ENCODE results near the gene JAM3. TPM values are rescaled to one million over a fixed set of nuclear protein-coding genes. Genes with fewer than 3 reads are reported as not detected.

The JAM3 gene
- total and polyA plus RNA-seq, 2 of the 13 experiments (the other 11 are each of a cell fraction or from before 2014, with no cell fraction given) = 0.98 to 2.8 TPM

DNA sequence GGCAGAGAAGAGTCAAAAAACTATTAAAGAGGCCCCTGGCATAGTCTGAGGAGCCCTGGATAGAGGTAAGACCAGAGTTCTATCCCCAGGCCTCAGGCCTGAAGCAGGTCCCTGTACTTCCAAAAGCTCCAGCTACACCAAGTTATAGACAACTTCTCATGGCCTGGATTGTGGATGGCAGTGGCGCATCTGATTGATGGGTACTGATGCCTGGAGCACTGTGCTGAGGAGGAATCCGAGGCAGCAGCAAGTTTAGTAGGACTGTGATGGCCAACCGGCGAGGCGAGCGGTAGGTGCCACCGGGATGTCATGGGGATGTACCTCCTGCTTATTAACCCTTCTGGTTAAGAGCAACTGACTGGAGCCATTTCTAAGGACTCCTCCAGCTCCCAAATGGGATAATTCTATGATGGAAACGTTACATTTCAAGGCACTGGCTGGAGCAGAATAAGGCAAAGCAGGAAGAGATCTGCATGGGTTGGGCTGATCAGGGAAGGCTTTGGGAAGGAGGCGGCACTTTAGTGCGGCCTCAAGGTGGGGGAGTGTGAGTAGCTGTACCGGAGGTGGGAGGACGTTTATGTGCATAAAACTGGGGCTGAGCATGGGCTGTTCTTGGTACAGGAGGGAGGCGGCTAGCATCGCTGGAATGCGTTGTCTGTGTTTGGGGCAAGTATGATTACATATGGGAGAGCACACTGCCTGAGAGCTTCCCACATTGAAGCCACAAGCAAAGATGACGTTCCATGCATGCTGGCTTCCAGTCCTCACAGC, 24.2 kb upstream of the JAM3 start:
- in situ Hi-C loops (cut with HindIII; ENCODE audit: extremely low pct_ligation_motif_present, low pct_unique_long_range_greater_than_20kb) (loop anchor here (5.0 kb wide), 1 partner anchor 98 kb away; no protein-coding TSS in a partner anchor), intact Hi-C loops (cut with micrococcal nuclease; ENCODE audit: unreplicated experiment) (no loop called here)
- CTCF ChIA-PET (ENCODE audit: low intra/inter-chr PET ratio, low total read pairs) = no interaction called here
- Histone ChIP-seq H3K27me3 (ENCODE audit: control insufficient read depth in 1 of 2, insufficient read depth in 2 of 2, low read length in 2 of 2) (peaks cover 26 to 72% of the 10 kb centered on the region in 2 experiments), H4K20me1 (ENCODE audit: insufficient read depth, low read length) (no peaks in the 10 kb centered on the region), H3K9ac (ENCODE audit: insufficient read depth, low read depth, low read length) (no peak overlapping the region), H3K4me1 (ENCODE audit: insufficient read depth, low read length) (no peaks in the 10 kb centered on the region), H3K79me2 (ENCODE audit: insufficient read depth, low read length) (no peaks in the 10 kb centered on the region), H3K27ac (ENCODE audit: extremely low read length, insufficient read depth, low read length) (no peak overlapping the region), H3K4me2 (ENCODE audit: low read depth, low read length) (no peak overlapping the region), H3K36me3 (replicated peaks in 1 of 2; ENCODE audit: control insufficient read depth in 1 of 2, insufficient read depth in 2 of 2, low read length in 2 of 2) (no peaks in the 10 kb centered on the region), H2AFZ (ENCODE audit: low read length) (no peak overlapping the region), H3K4me3 (replicated peaks in 1 of 3; ENCODE audit: insufficient read depth in 1 of 3, low read depth in 2 of 3, low read length in 3 of 3) (no peak overlapping the region), H3K9me3 (ENCODE audit: low read length) (no peaks in the 10 kb centered on the region)
- ATAC-seq (no peak), FAIRE-seq (no peak), DNase-seq (ENCODE audit: low spot score) (no peak)
- POLR2A ChIA-PET = no interaction called here
- 12% methylated on average over 5 of the region's 16 CpGs for WGBS (ENCODE audit: low lambda C conversion rate)
- BruUV-seq (replicated peaks) = no TSS peak
- no peak for TF ChIP-seq YEATS2 (CRISPR knock-in tag; IDR thresholded peaks at IDR 0.05; ENCODE audit: borderline replicate concordance)
- no peak for TF ChIP-seq PHF5A (CRISPR knock-in tag; IDR thresholded peaks at IDR 0.05; ENCODE audit: low read depth, unreplicated experiment)
- TF ChIP-seq GPN1 (CRISPR knock-in tag; IDR thresholded peaks at IDR 0.05; ENCODE audit: borderline replicate concordance) = no peak
- no peak for TF ChIP-seq NFATC3 (CRISPR knock-in tag; IDR thresholded peaks at IDR 0.05)
- TF ChIP-seq SMARCC2 (IDR thresholded peaks at IDR 0.05) = no peak
- no peak for TF ChIP-seq ZNF24 (IDR thresholded peaks at IDR 0.05)
- TF ChIP-seq, protein P1, sequence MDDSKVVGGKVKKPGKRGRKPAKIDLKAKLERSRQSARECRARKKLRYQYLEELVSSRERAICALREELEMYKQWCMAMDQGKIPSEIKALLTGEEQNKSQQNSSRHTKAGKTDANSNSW (CRISPR knock-in tag; IDR thresholded peaks at IDR 0.05; ENCODE audit: borderline replicate concordance) = no peak
- no peak for TF ChIP-seq ATF7 (IDR thresholded peaks at IDR 0.05)
- no peak for TF ChIP-seq ATF7 (CRISPR knock-in tag; IDR thresholded peaks at IDR 0.05)
- TF ChIP-seq, protein P2, sequence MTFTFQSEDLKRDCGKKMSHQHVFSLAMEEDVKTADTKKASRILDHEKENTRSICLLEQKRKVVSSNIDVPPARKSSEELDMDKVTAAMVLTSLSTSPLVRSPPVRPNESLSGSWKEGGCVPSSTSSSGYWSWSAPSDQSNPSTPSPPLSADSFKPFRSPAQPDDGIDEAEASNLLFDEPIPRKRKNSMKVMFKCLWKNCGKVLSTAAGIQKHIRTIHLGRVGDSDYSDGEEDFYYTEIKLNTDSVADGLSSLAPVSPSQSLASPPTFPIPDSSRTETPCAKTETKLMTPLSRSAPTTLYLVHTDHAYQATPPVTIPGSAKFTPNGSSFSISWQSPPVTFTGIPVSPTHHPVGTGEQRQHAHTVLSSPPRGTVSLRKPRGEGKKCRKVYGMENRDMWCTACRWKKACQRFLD (CRISPR knock-in tag; IDR thresholded peaks at IDR 0.05; ENCODE audit: borderline replicate concordance) = no peak
- no peak for TF ChIP-seq ARID5B (CRISPR knock-in tag; IDR thresholded peaks at IDR 0.05)
- TF ChIP-seq ZNF546 (CRISPR knock-in tag; conservative IDR thresholded peaks at IDR 0.05) = no peak
- no peak for TF ChIP-seq POGK (CRISPR knock-in tag; conservative IDR thresholded peaks at IDR 0.05)
- no peak for TF ChIP-seq IRX3 (CRISPR knock-in tag; IDR thresholded peaks at IDR 0.05; ENCODE audit: borderline replicate concordance, low read depth)
- TF ChIP-seq, protein P3, sequence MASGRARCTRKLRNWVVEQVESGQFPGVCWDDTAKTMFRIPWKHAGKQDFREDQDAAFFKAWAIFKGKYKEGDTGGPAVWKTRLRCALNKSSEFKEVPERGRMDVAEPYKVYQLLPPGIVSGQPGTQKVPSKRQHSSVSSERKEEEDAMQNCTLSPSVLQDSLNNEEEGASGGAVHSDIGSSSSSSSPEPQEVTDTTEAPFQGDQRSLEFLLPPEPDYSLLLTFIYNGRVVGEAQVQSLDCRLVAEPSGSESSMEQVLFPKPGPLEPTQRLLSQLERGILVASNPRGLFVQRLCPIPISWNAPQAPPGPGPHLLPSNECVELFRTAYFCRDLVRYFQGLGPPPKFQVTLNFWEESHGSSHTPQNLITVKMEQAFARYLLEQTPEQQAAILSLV (CRISPR knock-in tag; IDR thresholded peaks at IDR 0.05; ENCODE audit: borderline replicate concordance) = no peak
- no peak for TF ChIP-seq KDM5B (CRISPR knock-in tag; IDR thresholded peaks at IDR 0.05; ENCODE audit: borderline replicate concordance)
